Measurements from ENCODE around the gene ACRV1.

ACRV1 gene

DNA sequence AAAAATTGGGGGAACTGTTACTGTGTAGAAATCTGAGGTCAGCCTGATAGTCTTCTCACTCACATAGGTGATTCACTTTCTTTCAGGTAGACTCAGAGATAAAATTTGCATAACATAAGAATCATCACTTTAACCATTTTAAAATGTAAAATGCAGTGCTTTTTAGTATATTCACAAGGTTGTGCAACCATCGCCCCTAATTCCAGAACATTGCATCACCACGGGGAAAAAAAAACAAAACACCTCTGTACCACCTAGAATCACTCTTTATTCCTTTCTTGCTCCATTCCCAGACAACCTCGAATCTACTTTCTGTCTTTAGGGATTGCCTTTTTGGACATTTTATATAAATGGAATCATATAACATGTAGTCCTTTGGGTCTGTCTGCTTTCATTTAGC, 34.8 kb downstream of the ACRV1 start:
- ChIA-PET CTCF (no interaction called here), POLR2A (no interaction called here)
- Histone ChIP-seq H3K4me3 (ENCODE audit: low read depth, low read length) (no peak overlapping the region), H3K27ac (ENCODE audit: extremely low read depth, low read depth, low read length) (no peak overlapping the region), H3K9me3 (ENCODE audit: control insufficient read depth, insufficient read depth, low read depth, low read length) (no peaks in the 10 kb centered on the region), H3K36me3 (ENCODE audit: control insufficient read depth in 2 of 2, insufficient read depth in 1 of 2, low read length in 2 of 2) (peaks cover 29 to 73% of the 10 kb centered on the region in 2 experiments), H3K4me1 (ENCODE audit: control insufficient read depth, insufficient read depth, low read length) (no peaks in the 10 kb centered on the region)
- TF ChIP-seq ZNF132 (tag by site-specific recombination; IDR thresholded peaks at IDR 0.05; ENCODE audit: borderline replicate concordance), result no peak
- TF ChIP-seq, protein P1, sequence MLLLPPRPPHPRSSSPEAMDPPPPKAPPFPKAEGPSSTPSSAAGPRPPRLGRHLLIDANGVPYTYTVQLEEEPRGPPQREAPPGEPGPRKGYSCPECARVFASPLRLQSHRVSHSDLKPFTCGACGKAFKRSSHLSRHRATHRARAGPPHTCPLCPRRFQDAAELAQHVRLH (tag by site-specific recombination; IDR thresholded peaks at IDR 0.05), result no peak
- no peak for TF ChIP-seq ZNF501 (tag by site-specific recombination; IDR thresholded peaks at IDR 0.05)
- no peak for TF ChIP-seq ZNF529 (tag by site-specific recombination; IDR thresholded peaks at IDR 0.05; ENCODE audit: insufficient replicate concordance)

DNA sequence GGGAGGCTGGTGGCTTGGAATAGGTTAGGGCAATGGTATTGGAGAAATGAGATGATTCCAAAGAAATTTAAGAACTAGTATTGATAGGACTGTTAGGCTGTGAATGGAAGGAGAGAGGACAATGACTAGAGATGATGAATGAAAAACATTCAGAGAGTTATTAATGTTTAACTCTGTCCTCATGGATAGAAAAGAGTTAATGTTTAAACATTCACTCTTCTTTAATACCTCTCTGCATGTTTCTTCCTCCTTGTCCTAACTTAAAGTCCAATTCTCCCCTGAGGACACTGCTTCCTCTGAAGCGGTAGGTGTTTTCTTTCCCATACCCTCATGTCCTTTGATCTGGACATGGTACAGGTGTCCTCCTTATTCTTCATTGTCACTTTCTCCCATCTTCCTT, 42.3 kb downstream of the ACRV1 start:
- TF ChIP-seq, protein P2, sequence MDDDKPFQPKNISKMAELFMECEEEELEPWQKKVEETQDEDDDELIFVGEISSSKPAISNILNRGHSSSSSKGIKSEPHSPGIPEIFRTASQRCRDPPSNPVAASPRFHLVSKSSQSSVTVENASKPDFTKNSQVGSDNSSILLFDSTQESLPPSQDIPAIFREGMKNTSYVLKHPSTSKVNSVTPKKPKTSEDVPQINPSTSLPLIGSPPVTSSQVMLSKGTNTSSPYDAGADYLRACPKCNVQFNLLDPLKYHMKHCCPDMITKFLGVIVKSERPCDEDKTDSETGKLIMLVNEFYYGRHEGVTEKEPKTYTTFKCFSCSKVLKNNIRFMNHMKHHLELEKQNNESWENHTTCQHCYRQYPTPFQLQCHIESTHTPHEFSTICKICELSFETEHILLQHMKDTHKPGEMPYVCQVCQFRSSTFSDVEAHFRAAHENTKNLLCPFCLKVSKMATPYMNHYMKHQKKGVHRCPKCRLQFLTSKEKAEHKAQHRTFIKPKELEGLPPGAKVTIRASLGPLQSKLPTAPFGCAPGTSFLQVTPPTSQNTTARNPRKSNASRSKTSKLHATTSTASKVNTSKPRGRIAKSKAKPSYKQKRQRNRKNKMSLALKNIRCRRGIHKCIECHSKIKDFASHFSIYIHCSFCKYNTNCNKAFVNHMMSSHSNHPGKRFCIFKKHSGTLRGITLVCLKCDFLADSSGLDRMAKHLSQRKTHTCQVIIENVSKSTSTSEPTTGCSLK (tag by site-specific recombination; IDR thresholded peaks at IDR 0.05), result no peak
- TF ChIP-seq SCRT1 (tag by site-specific recombination; IDR thresholded peaks at IDR 0.05; ENCODE audit: borderline replicate concordance), result no peak
- TF ChIP-seq ZNF274 (IDR thresholded peaks at IDR 0.05; ENCODE audit: low read length), result no peak
- no peak for TF ChIP-seq ZNF274 (tag by site-specific recombination; IDR thresholded peaks at IDR 0.05; ENCODE audit: borderline replicate concordance)
- Histone ChIP-seq H3K4me3 (ENCODE audit: low read depth, low read length) (no peak overlapping the region), H3K9me3 (ENCODE audit: control insufficient read depth, insufficient read depth, low read depth, low read length) (no peaks in the 10 kb centered on the region), H3K4me1 (ENCODE audit: control insufficient read depth, insufficient read depth, low read length) (no peaks in the 10 kb centered on the region), H3K36me3 (ENCODE audit: control insufficient read depth in 2 of 2, insufficient read depth in 1 of 2, low read length in 2 of 2) (peaks cover 30 to 82% of the 10 kb centered on the region in 2 experiments), H3K27ac (ENCODE audit: extremely low read depth, low read depth, low read length) (no peak overlapping the region)
- CTCF ChIA-PET, result no interaction called here
- POLR2A ChIA-PET, result no interaction called here

DNA sequence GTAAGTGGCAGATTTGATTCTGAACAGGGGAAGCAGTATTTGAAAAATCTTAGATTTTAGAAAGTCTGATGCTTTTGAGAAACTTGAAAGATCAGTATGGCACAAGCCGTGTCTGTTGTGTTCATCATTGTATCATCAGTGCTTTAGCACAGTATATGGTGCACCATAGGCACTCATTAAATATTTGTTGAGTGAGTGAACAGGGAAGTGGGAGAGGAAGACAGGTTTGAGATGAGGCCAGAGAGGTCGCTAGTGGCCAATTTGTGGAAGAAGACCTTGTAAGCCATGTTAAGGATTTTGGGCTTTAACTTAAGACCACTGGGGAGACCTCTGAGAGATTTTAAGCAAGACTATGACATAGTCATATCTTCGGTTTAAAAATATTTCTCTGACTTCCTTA, 42.8 kb downstream of the ACRV1 start:
- CTCF ChIA-PET, result interaction anchor here (0.6 kb wide), 1 partner anchor 62 kb away, joined by 3 read pairs; no protein-coding TSS in a partner anchor
- H3K4me1 ChIP-seq (ENCODE audit: control insufficient read depth, insufficient read depth, low read length), result no peaks in the 10 kb centered on the region
- TF ChIP-seq ZNF2 (tag by site-specific recombination; IDR thresholded peaks at IDR 0.05), result no peak
- no peak for TF ChIP-seq ZNF214 (tag by site-specific recombination; IDR thresholded peaks at IDR 0.05; ENCODE audit: borderline replicate concordance)
- no peak for TF ChIP-seq YY1 (tag by site-specific recombination; IDR thresholded peaks at IDR 0.05)
- no peak for TF ChIP-seq ZBTB7A (tag by site-specific recombination; IDR thresholded peaks at IDR 0.05; ENCODE audit: low read depth)
- TF ChIP-seq ZNF19 (tag by site-specific recombination; IDR thresholded peaks at IDR 0.05; ENCODE audit: low read depth), result no peak
- no peak for TF ChIP-seq ZBTB1 (tag by site-specific recombination; IDR thresholded peaks at IDR 0.05)
- POLR2A ChIA-PET, result interaction anchor here (1.0 kb wide), 1 partner anchor 12 kb away, joined by 3 read pairs; no protein-coding TSS in a partner anchor
- H3K36me3 ChIP-seq (ENCODE audit: control insufficient read depth in 2 of 2, insufficient read depth in 1 of 2, low read length in 2 of 2), result peaks cover 30 to 86% of the 10 kb centered on the region in 2 experiments
- H3K4me3 ChIP-seq (ENCODE audit: low read depth, low read length), result no peak overlapping the region
- no peaks in the 10 kb centered on the region for H3K9me3 ChIP-seq (ENCODE audit: control insufficient read depth, insufficient read depth, low read depth, low read length)
- no peak overlapping the region for H3K27ac ChIP-seq (ENCODE audit: extremely low read depth, low read depth, low read length)

DNA sequence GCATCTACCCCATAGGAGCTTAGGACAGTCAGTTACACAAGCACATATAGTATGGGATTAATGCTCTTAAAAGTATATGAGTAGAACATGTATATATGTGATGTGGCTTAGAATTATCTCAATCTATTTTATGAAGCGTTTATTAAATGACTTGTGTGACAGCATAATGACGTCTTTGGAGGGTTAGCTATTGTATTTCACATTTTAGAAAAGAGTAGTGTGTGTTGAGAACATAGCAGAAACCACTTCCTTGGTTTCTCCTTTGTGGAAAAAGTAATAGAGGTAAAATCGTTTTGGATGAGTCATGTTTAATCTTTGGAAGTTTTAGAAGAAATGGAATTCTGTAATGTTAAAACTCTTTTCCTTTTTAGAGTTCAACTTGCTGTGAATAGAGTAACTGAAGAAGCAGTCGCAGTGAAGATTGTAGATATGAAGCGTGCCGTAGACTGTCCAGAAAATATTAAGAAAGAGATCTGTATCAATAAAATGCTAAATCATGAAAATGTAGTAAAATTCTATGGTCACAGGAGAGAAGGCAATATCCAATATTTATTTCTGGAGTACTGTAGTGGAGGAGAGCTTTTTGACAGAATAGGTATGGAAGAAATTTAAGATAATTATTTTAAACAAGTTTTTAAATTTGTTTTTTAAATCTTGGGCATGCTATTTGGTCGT, 53.3 kb downstream of the ACRV1 start:
- peaks cover 2% of the 10 kb centered on the region; the same call in 1 of the 2 replicates for H3K4me1 ChIP-seq (ENCODE audit: control insufficient read depth, insufficient read depth, low read length)
- peak; percentile 44 for TF ChIP-seq ZNF629 (tag by site-specific recombination; IDR thresholded peaks at IDR 0.05)
- TF ChIP-seq HOXD13 (CRISPR knock-in tag; IDR thresholded peaks at IDR 0.05; ENCODE audit: borderline replicate concordance), result no peak
- TF ChIP-seq, protein P3, sequence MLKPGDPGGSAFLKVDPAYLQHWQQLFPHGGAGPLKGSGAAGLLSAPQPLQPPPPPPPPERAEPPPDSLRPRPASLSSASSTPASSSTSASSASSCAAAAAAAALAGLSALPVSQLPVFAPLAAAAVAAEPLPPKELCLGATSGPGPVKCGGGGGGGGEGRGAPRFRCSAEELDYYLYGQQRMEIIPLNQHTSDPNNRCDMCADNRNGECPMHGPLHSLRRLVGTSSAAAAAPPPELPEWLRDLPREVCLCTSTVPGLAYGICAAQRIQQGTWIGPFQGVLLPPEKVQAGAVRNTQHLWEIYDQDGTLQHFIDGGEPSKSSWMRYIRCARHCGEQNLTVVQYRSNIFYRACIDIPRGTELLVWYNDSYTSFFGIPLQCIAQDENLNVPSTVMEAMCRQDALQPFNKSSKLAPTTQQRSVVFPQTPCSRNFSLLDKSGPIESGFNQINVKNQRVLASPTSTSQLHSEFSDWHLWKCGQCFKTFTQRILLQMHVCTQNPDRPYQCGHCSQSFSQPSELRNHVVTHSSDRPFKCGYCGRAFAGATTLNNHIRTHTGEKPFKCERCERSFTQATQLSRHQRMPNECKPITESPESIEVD (tag by site-specific recombination; IDR thresholded peaks at IDR 0.05), result peak; percentile 48; the same call in 1 of the 2 replicates
- peaks cover 12 to 37% of the 10 kb centered on the region in 2 experiments; a peak in 2 of 3 replicates for H3K36me3 ChIP-seq (ENCODE audit: control insufficient read depth in 2 of 2, insufficient read depth in 1 of 2, low read length in 2 of 2)
- POLR2A ChIA-PET, result interaction anchor here (0.7 kb wide), 1 partner anchor 35 kb away, joined by 3 read pairs; the partner anchor contains the start of gene STT3A
- H3K27ac ChIP-seq (ENCODE audit: extremely low read depth, low read depth, low read length), result no peak overlapping the region
- H3K4me3 ChIP-seq (ENCODE audit: low read depth, low read length), result peak overlapping the region; percentile 74
- CTCF ChIA-PET, result interaction anchor here (0.7 to 1.2 kb wide), 5 partner anchors 13 to 536 kb away, joined by 3 to 4 read pairs (median 3); partner anchors contain the start of gene EI24
- H3K9me3 ChIP-seq (ENCODE audit: control insufficient read depth, insufficient read depth, low read depth, low read length), result no peaks in the 10 kb centered on the region

Data from HEK293 (cell line).